GM12878 (cell line): ENCODE results near the gene IHH. TPM values are rescaled to one million over a fixed set of nuclear protein-coding genes. Genes with fewer than 3 reads are reported as not detected.

ENCODE experiments used
- ATAC-seq: fragments of 200-7000 bp; cut with Tn5 transposase; 3 replicates; pipeline ENCODE4 v1.9.1; 2020; ENCODE audit warnings: mild to moderate bottlenecking, moderate library complexity
- BruUV-seq: library from RNA; stranded (reverse); fragments of 400-500 nt; replicated peaks from 2 replicates; lab custom pipeline; 2021; lab: Mats Ljungman, UMichigan
- CTCF ChIA-PET: fragments of 300-600 bp; sonication (Branson Sonifier 250); formaldehyde crosslinking; extraction: SDS; loops from one replicate; lab custom pipeline; 2021; ENCODE audit warnings: inconsistent platforms; lab: Yijun Ruan, JAX
- POLR2A ChIA-PET: fragments of 350-600 bp; formaldehyde crosslinking; extraction: SDS; loops from one replicate; lab custom pipeline; 2021; ENCODE audit warnings: inconsistent platforms; lab: Charles Lee
- RAD21 ChIA-PET: fragments of 300-600 bp; sonication (Branson Sonifier 250); formaldehyde crosslinking; loops from one replicate; lab custom pipeline; 2023; ENCODE audit warnings: antibody characterized with exemption; ENCODE audit not compliant: unreplicated experiment; lab: Charles Lee
- SMC1A ChIA-PET: fragments of 300-600 bp; sonication (Branson Sonifier 250); formaldehyde crosslinking; loops from one replicate; lab custom pipeline; 2023; ENCODE audit not compliant: unreplicated experiment, uncharacterized antibody; lab: Charles Lee
- DNase-seq: peaks from one replicate; pipeline ENCODE4 v3.0.0-alpha.2; 2011; ENCODE audit warnings: low read depth, low spot score
- FAIRE-seq: peaks from 3 replicates; lab custom pipeline; 2011; peaks lifted over from hg19 to GRCh38; lab: Jason Lieb, UNC
- H2AFZ ChIP-seq: 2 replicates; pipeline ENCODE4 v1.6.0; 2011; ENCODE audit warnings: low read depth, low read length, control low read depth; ENCODE audit not compliant: control insufficient read depth
- H3K27ac ChIP-seq: 2 replicates; pipeline ENCODE4 v1.5.1; 2011; ENCODE audit warnings: control low read depth; ENCODE audit not compliant: control insufficient read depth, insufficient read depth
- H3K27me3 ChIP-seq, 2 experiments: replicated peaks in 1 of 2; 2 replicates each; pipeline versions ENCODE4 v1.6.0 to v1.6.1; 2011; ENCODE audit warnings: low read length in 1 of 2; ENCODE audit not compliant: control insufficient read depth in 2 of 2, insufficient read depth in 2 of 2
- H3K36me3 ChIP-seq, 2 experiments: 2 replicates each; pipeline ENCODE4 v1.5.1; 2011; ENCODE audit warnings: low read length in 1 of 2; ENCODE audit not compliant: control insufficient read depth in 2 of 2, insufficient read depth in 2 of 2
- H3K4me1 ChIP-seq: 2 replicates; pipeline ENCODE4 v1.6.1; 2011; ENCODE audit warnings: mild to moderate bottlenecking, low read length, moderate library complexity, mixed read lengths; ENCODE audit not compliant: control insufficient read depth, insufficient read depth
- H3K4me2 ChIP-seq: 2 replicates; pipeline ENCODE4 v1.6.0; 2011; ENCODE audit warnings: control low read depth; ENCODE audit not compliant: control insufficient read depth, insufficient read depth
- H3K4me3 ChIP-seq: fragments of 200-600 bp; sonication (generic); 2 replicates; pipeline ENCODE4 v1.5.1; 2016
- H3K79me2 ChIP-seq: 2 replicates; pipeline ENCODE4 v1.6.0; 2011; ENCODE audit warnings: low read length; ENCODE audit not compliant: control insufficient read depth, insufficient read depth
- H3K9ac ChIP-seq: 2 replicates; pipeline ENCODE4 v1.8.0; 2011; ENCODE audit warnings: low read length, control low read depth, mixed read lengths; ENCODE audit not compliant: control insufficient read depth, insufficient read depth
- H3K9me3 ChIP-seq: replicated peaks from 3 replicates; pipeline ENCODE4 v1.5.1; 2011; ENCODE audit warnings: mild to moderate bottlenecking, low read length; ENCODE audit not compliant: control insufficient read depth, insufficient read depth
- H4K20me1 ChIP-seq: 2 replicates; pipeline ENCODE4 v1.6.0; 2011; ENCODE audit not compliant: control insufficient read depth, insufficient read depth
- CREM ChIP-seq: IDR thresholded peaks from 2 replicates; pipeline ENCODE4 v1.6.1; 2014; ENCODE audit warnings: antibody characterized with exemption, low read depth
- ETV6 ChIP-seq, 2 experiments: fragments of 450-650 bp in 1 of 2; IDR thresholded peaks in 1 of 2; conservative IDR thresholded peaks in 1 of 2; 2 replicates each; pipeline ENCODE4 v1.6.1; 2014; ENCODE audit warnings: antibody characterized with exemption in 1 of 2, borderline replicate concordance in 1 of 2, low read depth in 1 of 2, mild to moderate bottlenecking in 1 of 2, moderate library complexity in 1 of 2
- NFYB ChIP-seq: IDR thresholded peaks from 2 replicates; pipeline ENCODE4 v1.6.1; 2011; ENCODE audit warnings: low read depth, mild to moderate bottlenecking, low read length, improper control_type of control experiment, moderate library complexity; ENCODE audit not compliant: insufficient read depth
- RAD21 ChIP-seq: IDR thresholded peaks from 2 replicates; pipeline ENCODE4 v1.6.1; 2011; ENCODE audit warnings: mild to moderate bottlenecking, low read depth, low read length, moderate library complexity; ENCODE audit not compliant: insufficient read depth
- SMAD1 ChIP-seq: fragments of 450-650 bp; IDR thresholded peaks from 2 replicates; pipeline ENCODE4 v1.6.1; 2018; ENCODE audit warnings: mild to moderate bottlenecking, low read depth; ENCODE audit not compliant: partially characterized antibody
- TAF1 ChIP-seq: IDR thresholded peaks from 2 replicates; pipeline ENCODE4 v1.6.1; 2011; ENCODE audit warnings: mild to moderate bottlenecking, low read depth, low read length, borderline replicate concordance
- USF2 ChIP-seq: IDR thresholded peaks from 2 replicates; pipeline ENCODE4 v1.6.1; 2011; ENCODE audit warnings: low read depth, low read length, improper control_type of control experiment, borderline replicate concordance
- ZNF592 ChIP-seq: fragments of 450-650 bp; IDR thresholded peaks from 2 replicates; pipeline ENCODE4 v1.6.1; 2017; ENCODE audit warnings: mild to moderate bottlenecking, moderate library complexity
- WGBS: methylation state at CpG from one replicate; pipeline ENCODE4 v1.1.6; 2016; ENCODE audit warnings: low lambda C conversion rate; ENCODE audit not compliant: insufficient replicate concordance, insufficient coverage; ENCODE audit errors: missing lambda C conversion rate; 5-methylcytosine and 5-hydroxymethylcytosine counted together
- in situ Hi-C: fragments of 300-500 bp; cut with MboI; formaldehyde crosslinking; loops from 9 replicates; pipeline ENCODE4 v1.14.3; 2018; ENCODE audit warnings: mixed read lengths
- intact Hi-C: fragments of 100-400 bp; cut with micrococcal nuclease; formaldehyde crosslinking; loops from one replicate; pipeline ENCODE4 v1.14.2; 2022; ENCODE audit not compliant: unreplicated experiment
- polyA plus RNA-seq, 11 experiments: library from polyadenylated mRNA; depleted of rRNA in 4 of 11; unstranded in 6 of 11; stranded (reverse) in 5 of 11; fragments of >200 nt; fragmentation: Nextera tagmentation in 4 of 11; fragmentation: Illumina TruSeq in 1 of 11; extraction: Ambion mirVana in 4 of 11; extraction: Trizol in 1 of 11; gene quantifications; 1 replicate in 1 of 11; 2 replicates in 10 of 11; pipeline versions ENCODE4 v1.2.1 to v1.2.3, GENCODE V29; 2011 to 2016; ENCODE audit warnings: inconsistent platforms in 2 of 11, missing spikeins in 2 of 11, low read depth in 1 of 11
- total RNA-seq, 4 experiments: library from RNA; depleted of rRNA in 3 of 4; stranded (reverse); fragments of >200 nt in 3 of 4; fragmentation: Illumina TruSeq in 1 of 4; extraction: Trizol in 1 of 4; gene quantifications; 2 replicates each; pipeline versions ENCODE4 v1.2.1 to v1.2.3, GENCODE V29; 2013 to 2021

The IHH gene
- total and polyA plus RNA-seq, 10 of the 15 experiments (the other 5 are each of a cell fraction or from before 2014, with no cell fraction given): 0.04 TPM; not detected in 9

DNA sequence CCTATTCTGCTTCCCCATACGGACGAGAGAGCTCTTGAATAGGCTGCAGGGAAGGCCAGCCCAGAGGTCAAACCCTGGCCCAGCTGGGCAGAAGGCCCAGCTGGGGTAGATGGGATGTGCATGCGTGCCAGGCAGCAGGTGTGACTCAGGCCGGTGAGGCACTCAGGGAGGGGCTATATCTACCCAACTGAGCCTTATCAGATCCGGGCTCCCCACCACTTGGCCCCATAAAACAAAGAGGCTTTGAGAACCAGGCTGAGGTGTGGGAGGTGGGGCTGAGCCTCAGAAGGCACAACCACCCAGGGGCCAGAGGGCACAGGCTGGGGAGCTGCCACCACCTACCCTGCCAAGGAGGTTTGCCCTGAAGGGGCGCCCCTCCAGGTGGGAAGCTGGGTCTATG, 11.4 kb downstream of the IHH start:
- no peak for FAIRE-seq
- Histone ChIP-seq H3K4me3 (no peak overlapping the region), H3K36me3 (no peaks in the 10 kb centered on the region), H2AFZ (no peak overlapping the region), H4K20me1 (no peaks in the 10 kb centered on the region; the same call in 1 of the 2 replicates), H3K4me2 (no peak overlapping the region), H3K27me3 (no peaks in the 10 kb centered on the region; a peak in 2 of 4 replicates), H3K9ac (no peak overlapping the region), H3K9me3 (no peaks in the 10 kb centered on the region), H3K79me2 (no peaks in the 10 kb centered on the region), H3K4me1 (no peaks in the 10 kb centered on the region), H3K27ac (no peak overlapping the region)
- in situ Hi-C loops: no loop called here
- whole genome bisulfite sequencing: 22% methylated on average over 6 of the region's 6 CpGs
- ChIA-PET CTCF (no interaction called here), RAD21 (no interaction called here), POLR2A (no interaction called here), SMC1A (no interaction called here)
- no peak for DNase-seq
- ATAC-seq: no peak
- no peak for TF ChIP-seq TAF1
- no peak for TF ChIP-seq ETV6 (conservative IDR thresholded peaks at IDR 0.05 in 1 of 2, IDR thresholded peaks at IDR 0.05 in 1 of 2; ENCODE audit: borderline replicate concordance in 1 of 2, low read depth in 1 of 2)
- no peak for TF ChIP-seq USF2
- TF ChIP-seq RAD21: no peak
- TF ChIP-seq SMAD1: no peak
- TF ChIP-seq CREM: no peak
- TF ChIP-seq NFYB: no peak
- no peak for TF ChIP-seq ZNF592
- no TSS peak for BruUV-seq
- intact Hi-C loops: no loop called here
